Measurements from ENCODE around the gene SLC43A3.

DNA sequence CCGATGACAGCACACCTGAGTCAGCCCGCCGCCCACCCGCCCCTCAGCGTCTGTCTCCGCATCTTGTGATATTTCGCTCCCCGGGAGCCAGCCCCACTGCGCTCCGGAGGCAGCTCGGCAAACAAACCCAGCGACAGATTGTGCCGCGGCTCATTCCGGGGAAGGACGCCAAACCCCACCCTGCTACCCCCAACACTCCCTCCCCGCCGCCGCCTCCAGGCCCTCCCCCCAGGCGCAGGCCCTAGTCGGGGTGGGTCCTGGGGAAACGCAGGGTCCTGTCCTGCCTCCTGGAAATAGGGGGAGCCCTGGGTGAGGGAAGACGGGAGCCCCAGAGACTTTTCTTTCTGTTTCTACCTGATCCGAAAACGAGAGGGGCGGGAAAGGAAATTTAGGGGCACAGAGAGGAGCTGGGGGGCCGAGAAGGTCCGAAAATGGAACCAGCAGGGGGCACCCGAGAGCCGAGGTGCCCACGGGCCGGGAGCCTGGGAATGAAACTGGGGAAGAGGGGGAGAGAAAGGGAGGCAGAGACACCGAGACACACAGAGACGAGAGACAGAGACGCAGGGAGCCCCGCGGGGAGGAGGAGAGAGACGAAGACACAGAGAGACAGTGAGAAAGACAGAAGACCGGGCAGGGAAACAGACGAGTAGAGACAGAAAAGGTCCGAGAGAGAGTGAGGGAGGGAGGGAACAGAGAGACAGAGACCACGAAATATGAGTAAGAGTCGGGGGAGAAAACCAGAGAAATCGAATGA is 31.7 kb upstream of the SLC43A3 start:
- TF ChIP-seq CTCF (IDR thresholded peaks at IDR 0.05): peak; percentile 97
- TF ChIP-seq SIN3A (IDR thresholded peaks at IDR 0.05; ENCODE audit: borderline replicate concordance, insufficient read depth, low read depth, low read length): no peak
- TF ChIP-seq, protein P1, sequence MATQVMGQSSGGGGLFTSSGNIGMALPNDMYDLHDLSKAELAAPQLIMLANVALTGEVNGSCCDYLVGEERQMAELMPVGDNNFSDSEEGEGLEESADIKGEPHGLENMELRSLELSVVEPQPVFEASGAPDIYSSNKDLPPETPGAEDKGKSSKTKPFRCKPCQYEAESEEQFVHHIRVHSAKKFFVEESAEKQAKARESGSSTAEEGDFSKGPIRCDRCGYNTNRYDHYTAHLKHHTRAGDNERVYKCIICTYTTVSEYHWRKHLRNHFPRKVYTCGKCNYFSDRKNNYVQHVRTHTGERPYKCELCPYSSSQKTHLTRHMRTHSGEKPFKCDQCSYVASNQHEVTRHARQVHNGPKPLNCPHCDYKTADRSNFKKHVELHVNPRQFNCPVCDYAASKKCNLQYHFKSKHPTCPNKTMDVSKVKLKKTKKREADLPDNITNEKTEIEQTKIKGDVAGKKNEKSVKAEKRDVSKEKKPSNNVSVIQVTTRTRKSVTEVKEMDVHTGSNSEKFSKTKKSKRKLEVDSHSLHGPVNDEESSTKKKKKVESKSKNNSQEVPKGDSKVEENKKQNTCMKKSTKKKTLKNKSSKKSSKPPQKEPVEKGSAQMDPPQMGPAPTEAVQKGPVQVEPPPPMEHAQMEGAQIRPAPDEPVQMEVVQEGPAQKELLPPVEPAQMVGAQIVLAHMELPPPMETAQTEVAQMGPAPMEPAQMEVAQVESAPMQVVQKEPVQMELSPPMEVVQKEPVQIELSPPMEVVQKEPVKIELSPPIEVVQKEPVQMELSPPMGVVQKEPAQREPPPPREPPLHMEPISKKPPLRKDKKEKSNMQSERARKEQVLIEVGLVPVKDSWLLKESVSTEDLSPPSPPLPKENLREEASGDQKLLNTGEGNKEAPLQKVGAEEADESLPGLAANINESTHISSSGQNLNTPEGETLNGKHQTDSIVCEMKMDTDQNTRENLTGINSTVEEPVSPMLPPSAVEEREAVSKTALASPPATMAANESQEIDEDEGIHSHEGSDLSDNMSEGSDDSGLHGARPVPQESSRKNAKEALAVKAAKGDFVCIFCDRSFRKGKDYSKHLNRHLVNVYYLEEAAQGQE (IDR thresholded peaks at IDR 0.05; ENCODE audit: insufficient read depth in 1 of 2, low read depth in 2 of 2, low read length in 1 of 2): no peak

Measured in Panc1 (cell line).